HEK293 (cell line): Measurements from ENCODE around the gene EIF1B.

Source experiments
- ELK4 ChIP-seq: IDR thresholded peaks from 2 replicates; pipeline ENCODE4 v1.6.1; 2011; ENCODE audit warnings: mild to moderate bottlenecking, low read depth, low read length, borderline replicate concordance
- GLIS1 ChIP-seq: fragments of 450-650 bp; formaldehyde crosslinking; IDR thresholded peaks from 2 replicates; pipeline ENCODE4 v1.5.1; 2016; ENCODE audit warnings: missing biosample characterization, missing genetic modification characterization
- KLF8 ChIP-seq: fragments of 450-650 bp; formaldehyde crosslinking; IDR thresholded peaks from 2 replicates; pipeline ENCODE4 v1.5.1; 2016; ENCODE audit warnings: missing biosample characterization, missing genetic modification characterization
- PATZ1 ChIP-seq: fragments of 450-650 bp; formaldehyde crosslinking; IDR thresholded peaks from 2 replicates; pipeline ENCODE4 v1.5.1; 2016; ENCODE audit warnings: missing biosample characterization, missing genetic modification characterization
- PRDM1 ChIP-seq: fragments of 450-650 bp; formaldehyde crosslinking; IDR thresholded peaks from 2 replicates; pipeline ENCODE4; 2016; ENCODE audit warnings: missing biosample characterization, missing genetic modification characterization
- PRDM10 ChIP-seq: fragments of 450-650 bp; formaldehyde crosslinking; IDR thresholded peaks from 2 replicates; pipeline ENCODE4 v1.5.1; 2016; ENCODE audit warnings: missing biosample characterization, missing genetic modification characterization
- PRDM6 ChIP-seq: fragments of 450-650 bp; formaldehyde crosslinking; IDR thresholded peaks from 2 replicates; pipeline ENCODE4 v1.5.1; 2017; ENCODE audit warnings: missing biosample characterization, missing genetic modification characterization
- SP3 ChIP-seq: fragments of 450-650 bp; formaldehyde crosslinking; IDR thresholded peaks from 2 replicates; pipeline ENCODE4 v1.5.1; 2016; ENCODE audit warnings: missing biosample characterization, missing genetic modification characterization
- SP7 ChIP-seq: fragments of 450-650 bp; formaldehyde crosslinking; IDR thresholded peaks from 2 replicates; pipeline ENCODE4 v1.5.1; 2016; ENCODE audit warnings: missing biosample characterization, missing genetic modification characterization
- ZBTB26 ChIP-seq: fragments of 450-650 bp; formaldehyde crosslinking; optimal IDR thresholded peaks from 2 replicates; pipeline ENCODE3; 2016; ENCODE audit warnings: missing biosample characterization, mild to moderate bottlenecking, missing genetic modification characterization
- ZBTB6 ChIP-seq: fragments of 450-650 bp; formaldehyde crosslinking; IDR thresholded peaks from 2 replicates; pipeline ENCODE4 v1.5.1; 2017; ENCODE audit warnings: missing biosample characterization, missing genetic modification characterization
- ZFHX2 ChIP-seq: fragments of 450-650 bp; formaldehyde crosslinking; conservative IDR thresholded peaks from 2 replicates; pipeline ENCODE4 v1.5.1; 2016; ENCODE audit warnings: missing biosample characterization, missing genetic modification characterization
- ZFP69B ChIP-seq: fragments of 450-650 bp; formaldehyde crosslinking; IDR thresholded peaks from 2 replicates; pipeline ENCODE4 v1.5.1; 2016; ENCODE audit warnings: missing biosample characterization, missing genetic modification characterization
- ZNF133 ChIP-seq: fragments of 450-650 bp; formaldehyde crosslinking; IDR thresholded peaks from 2 replicates; pipeline ENCODE4 v1.5.1; 2016; ENCODE audit warnings: missing biosample characterization, missing genetic modification characterization
- ZNF2 ChIP-seq: fragments of 450-650 bp; formaldehyde crosslinking; IDR thresholded peaks from 2 replicates; pipeline ENCODE4 v1.5.1; 2016; ENCODE audit warnings: missing biosample characterization, missing genetic modification characterization
- ZNF23 ChIP-seq: fragments of 450-650 bp; formaldehyde crosslinking; IDR thresholded peaks from 2 replicates; pipeline ENCODE4 v1.5.1; 2016; ENCODE audit warnings: missing biosample characterization, missing genetic modification characterization, borderline replicate concordance
- ZNF311 ChIP-seq: fragments of 450-650 bp; formaldehyde crosslinking; IDR thresholded peaks from 2 replicates; pipeline ENCODE4 v1.5.1; 2017; ENCODE audit warnings: missing biosample characterization, missing genetic modification characterization, borderline replicate concordance
- ZNF324 ChIP-seq: fragments of 450-650 bp; formaldehyde crosslinking; IDR thresholded peaks from 2 replicates; pipeline ENCODE4 v1.5.1; 2016; ENCODE audit warnings: missing biosample characterization, missing genetic modification characterization
- ZNF335 ChIP-seq: fragments of 450-650 bp; formaldehyde crosslinking; conservative IDR thresholded peaks from 2 replicates; pipeline ENCODE4 v1.5.1; 2016; ENCODE audit warnings: missing biosample characterization, missing genetic modification characterization
- ZNF398 ChIP-seq: fragments of 450-650 bp; formaldehyde crosslinking; IDR thresholded peaks from 2 replicates; pipeline ENCODE4 v1.5.1; 2017; ENCODE audit warnings: missing biosample characterization, missing genetic modification characterization
- ZNF596 ChIP-seq: fragments of 450-650 bp; IDR thresholded peaks from 2 replicates; pipeline ENCODE4 v1.5.0; 2018; ENCODE audit warnings: missing biosample characterization, mild to moderate bottlenecking, missing genetic modification characterization, moderate library complexity
- ZNF639 ChIP-seq: fragments of 450-650 bp; formaldehyde crosslinking; IDR thresholded peaks from 2 replicates; pipeline ENCODE4 v1.5.1; 2016; ENCODE audit warnings: missing biosample characterization, missing genetic modification characterization
- ZNF76 ChIP-seq: fragments of 450-650 bp; formaldehyde crosslinking; IDR thresholded peaks from 2 replicates; pipeline ENCODE4; 2016; ENCODE audit warnings: low read depth, missing biosample characterization, missing genetic modification characterization, borderline replicate concordance
- ZNF776 ChIP-seq: fragments of 450-650 bp; formaldehyde crosslinking; IDR thresholded peaks from 2 replicates; pipeline ENCODE4 v1.5.0; 2017; ENCODE audit warnings: missing biosample characterization, missing genetic modification characterization, borderline replicate concordance
- ZSCAN30 ChIP-seq: fragments of 450-650 bp; IDR thresholded peaks from 2 replicates; pipeline ENCODE4 v1.5.1; 2018; ENCODE audit warnings: missing biosample characterization, mild to moderate bottlenecking, missing genetic modification characterization, moderate library complexity

EIF1B gene

GRCh38 chr3:40309418-40309924, at the start of gene EIF1B (continued):
- TF ChIP-seq PRDM6 (no peak), PATZ1 (tag by site-specific recombination) (peak; percentile 18; the same call in 1 of the 2 replicates), KLF8 (tag by site-specific recombination) (peak; percentile 86), ZNF776 (tag by site-specific recombination) (no peak), ZNF398 (tag by site-specific recombination) (peak; percentile 67), ZNF2 (tag by site-specific recombination) (0 out of 2 replicates have a peak, but pooled peaks have one; percentile 33), ZNF76 (peak; percentile 90), ZNF596 (tag by site-specific recombination) (no peak), SP3 (tag by site-specific recombination) (peak; percentile 95), ZNF335 (tag by site-specific recombination) (peak; percentile 78), ZBTB26 (tag by site-specific recombination) (peak; percentile 72), PRDM10 (peak; percentile 80), GLIS1 (tag by site-specific recombination) (no peak), ZBTB6 (tag by site-specific recombination) (no peak), ZNF23 (tag by site-specific recombination) (no peak), ZFP69B (tag by site-specific recombination) (no peak), PRDM1 (no peak), ZNF311 (tag by site-specific recombination) (no peak), ZNF639 (tag by site-specific recombination) (no peak), ELK4 (no peak), ZSCAN30 (tag by site-specific recombination) (peak; percentile 73; the same call in 1 of the 2 replicates), SP7 (tag by site-specific recombination) (peak; percentile 41; the same call in 1 of the 2 replicates), ZFHX2 (tag by site-specific recombination) (peak; percentile 85), ZNF133 (tag by site-specific recombination) (no peak), ZNF324 (tag by site-specific recombination) (no peak; the same call in 1 of the 2 replicates)
